WI38 (cell line): ENCODE data around the gene HSD17B8.

ENCODE experiments used
- H3K4me3 ChIP-seq: 2 replicates; pipeline ENCODE4 v1.5.1; 2011; ENCODE audit warnings: low read depth, mild to moderate bottlenecking, control low read depth, low read length
- TF ChIP-seq, protein P1 (sequence below): IDR thresholded peaks from 2 replicates; pipeline ENCODE4 v1.5.1; 2012; ENCODE audit warnings: low read depth, mild to moderate bottlenecking, control low read depth, low read length

Gene HSD17B8

DNA sequence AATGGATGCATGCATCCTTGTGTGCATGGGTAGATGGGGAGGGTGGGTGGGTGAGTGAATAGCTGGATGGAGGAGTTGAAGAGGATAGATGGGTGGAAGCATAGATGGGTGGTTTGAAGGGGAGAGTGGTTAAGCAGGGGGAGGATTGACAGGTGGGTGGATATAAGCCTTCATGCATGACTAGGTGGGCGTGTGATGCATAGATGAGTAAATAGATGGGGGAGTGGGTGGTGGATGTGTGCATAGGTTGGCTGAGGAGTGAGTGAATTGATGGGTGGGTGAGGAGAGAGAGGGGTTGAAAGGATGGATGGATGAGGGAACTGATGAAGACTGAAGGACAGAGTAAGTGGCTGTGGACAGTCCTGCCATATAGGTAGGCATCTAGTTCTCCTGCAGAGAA lies 16.6 kb upstream of the HSD17B8 start:
- TF ChIP-seq, protein P1, sequence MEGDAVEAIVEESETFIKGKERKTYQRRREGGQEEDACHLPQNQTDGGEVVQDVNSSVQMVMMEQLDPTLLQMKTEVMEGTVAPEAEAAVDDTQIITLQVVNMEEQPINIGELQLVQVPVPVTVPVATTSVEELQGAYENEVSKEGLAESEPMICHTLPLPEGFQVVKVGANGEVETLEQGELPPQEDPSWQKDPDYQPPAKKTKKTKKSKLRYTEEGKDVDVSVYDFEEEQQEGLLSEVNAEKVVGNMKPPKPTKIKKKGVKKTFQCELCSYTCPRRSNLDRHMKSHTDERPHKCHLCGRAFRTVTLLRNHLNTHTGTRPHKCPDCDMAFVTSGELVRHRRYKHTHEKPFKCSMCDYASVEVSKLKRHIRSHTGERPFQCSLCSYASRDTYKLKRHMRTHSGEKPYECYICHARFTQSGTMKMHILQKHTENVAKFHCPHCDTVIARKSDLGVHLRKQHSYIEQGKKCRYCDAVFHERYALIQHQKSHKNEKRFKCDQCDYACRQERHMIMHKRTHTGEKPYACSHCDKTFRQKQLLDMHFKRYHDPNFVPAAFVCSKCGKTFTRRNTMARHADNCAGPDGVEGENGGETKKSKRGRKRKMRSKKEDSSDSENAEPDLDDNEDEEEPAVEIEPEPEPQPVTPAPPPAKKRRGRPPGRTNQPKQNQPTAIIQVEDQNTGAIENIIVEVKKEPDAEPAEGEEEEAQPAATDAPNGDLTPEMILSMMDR = no peak
- H3K4me3 ChIP-seq = no peak overlapping the region

DNA sequence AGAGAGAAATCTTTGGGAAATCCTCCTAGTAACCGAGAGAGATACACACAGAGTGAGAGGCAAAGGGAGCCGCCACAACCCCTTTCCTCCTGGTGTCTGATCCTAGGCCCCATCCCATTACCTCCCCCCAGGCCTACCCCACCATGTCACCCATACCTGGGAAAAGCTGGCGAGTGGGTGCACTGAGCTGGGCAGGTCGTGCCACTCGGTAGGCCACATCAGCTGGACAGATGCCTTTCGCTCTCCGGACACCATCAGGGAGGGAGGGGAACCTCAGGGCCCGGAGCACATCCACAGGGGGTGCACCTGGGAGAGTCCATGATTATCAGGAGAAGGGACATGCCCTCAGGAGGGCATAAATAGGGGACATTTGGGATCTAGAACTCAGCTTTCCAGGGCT lies 15.3 kb upstream of the HSD17B8 start:
- TF ChIP-seq, protein P1 = no peak
- no peak overlapping the region for H3K4me3 ChIP-seq

DNA sequence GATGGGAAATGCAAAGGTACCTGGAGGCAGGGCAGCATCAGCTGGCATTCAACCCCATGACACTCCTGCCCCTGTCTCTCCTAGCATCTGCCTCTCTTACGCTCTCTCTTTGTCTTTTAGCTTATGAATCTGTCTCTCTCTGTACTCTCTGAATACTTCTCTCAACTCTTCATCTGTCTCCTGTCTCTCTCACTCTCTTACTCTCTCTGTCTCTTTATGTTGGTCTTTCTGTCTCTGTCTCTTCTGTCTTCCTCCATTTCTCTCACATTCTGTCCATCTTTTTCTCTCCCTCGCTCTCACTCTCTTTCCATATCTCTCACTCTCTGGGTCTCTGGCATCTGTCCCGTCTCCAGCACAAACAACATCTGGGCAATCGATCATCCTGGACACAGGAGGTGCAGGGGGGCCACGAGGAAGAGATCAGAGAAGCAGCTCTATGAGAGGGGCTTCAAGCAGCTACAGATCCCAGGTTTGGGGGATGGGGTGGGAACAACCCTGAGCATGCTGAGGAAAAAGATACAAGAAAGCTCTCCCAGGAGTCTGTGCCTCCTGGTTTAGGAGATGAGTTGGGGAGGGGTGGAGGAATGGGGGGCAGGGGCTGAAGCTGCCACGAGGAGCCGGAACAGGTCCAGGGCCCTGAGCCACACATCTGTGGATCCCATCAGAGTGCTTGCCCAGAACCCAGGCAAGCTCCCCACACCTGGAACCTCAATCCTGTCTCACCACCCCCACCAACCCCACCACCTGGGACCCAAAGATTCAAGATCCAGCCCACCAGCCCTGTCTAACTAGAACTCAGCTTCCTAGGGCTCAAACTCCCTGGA lies 14.6 kb upstream of the HSD17B8 start:
- TF ChIP-seq, protein P1 = no peak
- H3K4me3 ChIP-seq = no peak overlapping the region

DNA sequence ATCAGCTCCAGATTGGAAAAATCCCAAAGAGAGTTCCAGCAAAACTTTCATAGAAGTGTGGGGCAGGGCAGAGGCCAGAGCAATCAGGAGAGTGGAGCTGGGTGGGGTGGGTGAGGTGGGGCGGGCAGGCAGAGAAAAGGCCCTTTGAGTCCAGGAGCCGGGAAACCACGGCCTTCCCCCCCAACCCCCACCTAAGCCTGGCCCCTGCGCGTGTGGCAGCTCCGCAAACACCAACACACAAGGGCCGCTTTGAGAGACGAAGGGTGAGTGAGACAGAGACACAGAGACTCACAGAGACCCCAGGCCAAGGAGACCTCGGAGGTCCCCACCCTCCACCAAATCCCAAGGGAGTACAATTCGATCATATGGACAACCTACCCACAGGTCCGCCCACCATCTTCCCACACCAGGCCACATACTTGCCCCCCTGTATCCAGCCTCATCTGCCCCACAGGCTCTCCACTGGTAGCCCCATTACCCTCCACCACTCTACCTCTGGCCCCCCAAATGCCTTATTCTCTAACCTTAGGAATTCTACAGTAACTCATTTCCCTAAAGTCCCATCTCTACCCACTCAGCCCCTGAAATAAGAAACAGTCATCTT lies 13.8 kb upstream of the HSD17B8 start:
- H3K4me3 ChIP-seq = no peak overlapping the region
- TF ChIP-seq, protein P1 = no peak

DNA sequence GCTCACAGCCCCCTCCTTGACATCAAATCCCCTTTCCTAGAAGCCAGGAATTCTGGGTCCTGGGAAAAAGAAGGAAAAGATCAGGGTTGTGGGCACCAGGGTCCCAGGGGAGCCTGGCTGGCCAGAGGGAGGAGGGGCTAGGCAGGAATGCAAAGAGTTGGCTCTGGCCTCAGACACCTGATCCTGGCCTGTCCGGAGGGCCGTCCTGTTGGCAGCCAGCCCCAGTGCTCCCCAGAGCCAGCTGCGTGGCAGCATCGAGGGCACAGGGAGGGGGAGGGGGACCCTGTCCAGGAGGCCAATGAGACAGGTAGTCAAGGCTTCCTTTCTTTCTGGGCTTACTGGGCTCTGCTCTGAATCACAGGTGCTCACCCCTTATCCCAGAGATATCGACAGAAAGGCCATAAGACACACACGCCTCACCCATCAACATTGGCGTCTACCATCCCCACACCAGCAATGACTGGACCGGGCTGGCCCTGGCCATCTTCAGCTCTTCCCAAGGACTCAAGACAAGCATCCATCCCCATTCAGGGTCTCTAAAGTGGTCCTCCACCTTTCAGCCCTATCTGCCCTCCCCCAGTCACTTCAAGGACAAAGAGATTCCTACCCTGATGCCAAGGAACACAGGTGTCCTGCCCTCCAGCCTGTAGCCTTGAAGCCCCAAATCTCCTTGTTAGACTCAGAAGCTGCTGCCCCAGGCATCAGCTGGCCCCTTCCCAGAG lies 12.9 kb upstream of the HSD17B8 start:
- H3K4me3 ChIP-seq = no peak overlapping the region
- TF ChIP-seq, protein P1 = no peak

DNA sequence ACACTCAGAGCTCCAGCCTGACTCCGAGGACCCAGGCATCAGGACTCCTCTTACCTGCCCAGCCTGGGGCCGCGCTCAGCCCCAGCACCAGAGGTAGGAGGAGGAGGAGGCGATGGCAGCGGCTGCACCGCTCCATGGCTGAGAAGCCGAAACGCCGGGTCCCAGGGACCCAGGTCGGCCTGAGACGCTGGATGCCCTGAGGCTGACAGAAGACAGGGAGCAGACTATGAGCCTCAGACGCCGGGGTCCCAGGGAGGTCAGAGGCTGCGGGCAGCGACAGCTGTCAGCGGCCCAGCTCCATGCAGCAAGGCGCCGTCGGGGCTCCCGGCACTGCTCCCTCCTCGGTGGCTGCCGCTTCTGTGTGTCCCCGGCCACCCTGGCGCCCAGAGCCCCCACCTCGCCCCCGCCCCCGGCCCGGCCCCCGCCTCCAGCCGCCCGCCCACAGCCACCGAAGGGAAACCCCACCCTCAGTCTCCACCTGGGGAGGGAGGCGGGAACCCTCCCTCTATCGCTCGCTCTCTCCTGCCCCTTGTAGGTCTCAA lies 12.3 kb upstream of the HSD17B8 start, which contains the start of gene COL11A2:
TSS of gene COL11A2 (minus strand) at position 363 of the 542 bp plus-strand sequence. CDS start at position 136, 227 bp downstream.
- H3K4me3 ChIP-seq = 0 out of 2 replicates have a peak within 1 kb of the TSS, but pooled peaks have one; percentile 34
- TF ChIP-seq, protein P1 = no peak
